Stomach smooth muscle (tissue), 2 donors: ENCODE data around the gene DCBLD2.
"Not testable (repeated sequence)": the region's sequence is repeated elsewhere in the genome, so short reads cannot be mapped to it uniquely, and the experiment has no call there.

Experiments
- H3K27ac ChIP-seq: one replicate; pipeline ENCODE4 v1.7.0; 2013; ENCODE audit warnings: mild to moderate bottlenecking, low read length, inconsistent platforms
- H3K27me3 ChIP-seq, 2 donors: one replicate each; pipeline ENCODE4 v1.7.0; 2013; ENCODE audit warnings: low read length in 2 of 2; ENCODE audit not compliant: insufficient read depth in 2 of 2, control insufficient read depth in 1 of 2
- H3K36me3 ChIP-seq, 2 donors: one replicate each; pipeline ENCODE4 v1.7.0; 2013; ENCODE audit warnings: low read length in 2 of 2; ENCODE audit not compliant: control insufficient read depth in 2 of 2, insufficient read depth in 2 of 2
- H3K4me1 ChIP-seq: one replicate; pipeline ENCODE4 v1.7.0; 2013; ENCODE audit warnings: low read length; ENCODE audit not compliant: control insufficient read depth, insufficient read depth
- H3K4me3 ChIP-seq, 2 donors: one replicate each; pipeline ENCODE4 v1.7.0; 2013; ENCODE audit warnings: low read length in 2 of 2
- H3K9ac ChIP-seq, 2 donors: one replicate each; pipeline ENCODE4 v1.7.0; 2013; ENCODE audit warnings: low read length in 2 of 2, mild to moderate bottlenecking in 1 of 2
- H3K9me3 ChIP-seq, 2 donors: one replicate each; pipeline ENCODE4 v1.7.0; 2013; ENCODE audit warnings: low read length in 2 of 2; ENCODE audit not compliant: control insufficient read depth in 2 of 2
- donor health status: healthy.
- donor health status: Pancreatic carcinoma.

The DCBLD2 gene

DNA sequence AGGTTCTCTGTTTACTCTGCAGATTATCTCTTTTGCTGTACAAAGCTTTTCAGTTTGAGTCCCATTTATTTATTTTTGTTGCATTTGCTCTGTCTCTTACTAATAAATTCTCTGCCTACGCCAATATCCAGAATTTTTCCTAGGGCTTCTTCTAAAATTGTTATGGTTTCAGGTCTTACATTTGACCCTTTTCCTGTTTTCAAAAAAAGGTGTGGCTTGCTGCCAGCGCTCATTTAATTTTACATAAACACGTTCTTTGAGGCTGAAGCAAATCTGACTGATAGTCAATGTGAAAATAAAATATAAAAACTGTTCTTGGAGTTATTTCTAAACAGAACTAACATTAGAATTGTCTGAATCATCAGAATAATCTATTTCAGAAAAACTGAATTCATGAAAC lies 32.1 kb downstream of the DCBLD2 start:
- Histone ChIP-seq H3K9ac (no peak overlapping the region), H3K36me3 (peaks cover 0 to 2% of the 10 kb centered on the region in 2 donors), H3K27me3 (no peaks in the 10 kb centered on the region), H3K27ac (no peak overlapping the region), H3K4me3 (no peak overlapping the region), H3K9me3 (no peaks in the 10 kb centered on the region), H3K4me1 (no peaks in the 10 kb centered on the region)

GRCh38 chr3:98857971-98858370 lies 43.5 kb downstream of the DCBLD2 start:
- H3K9ac ChIP-seq, H3K36me3 ChIP-seq, H3K4me3 ChIP-seq, H3K4me1 ChIP-seq, H3K27ac ChIP-seq, H3K27me3 ChIP-seq, H3K9me3 ChIP-seq: not testable (repeated sequence)

DNA sequence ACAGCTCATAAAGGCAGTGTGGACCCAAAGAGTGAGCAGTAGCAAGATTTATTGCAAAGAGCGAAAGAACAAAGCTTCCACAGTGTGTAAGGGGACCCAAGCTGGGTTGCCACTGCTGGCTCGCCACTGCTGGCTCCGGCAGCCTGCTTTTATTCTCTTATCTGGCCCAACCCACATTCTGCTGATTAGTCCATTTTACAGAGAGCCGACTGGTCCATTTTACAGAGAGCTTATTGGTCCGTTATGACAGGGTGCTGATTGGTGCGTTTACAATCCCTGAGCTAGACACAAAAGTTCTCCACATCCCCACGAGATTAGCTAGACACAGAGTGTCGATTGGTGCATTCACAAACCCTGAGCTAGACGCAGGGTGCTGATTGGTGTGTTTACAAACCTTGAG lies 44.2 kb downstream of the DCBLD2 start:
- not testable (repeated sequence) for H3K9ac ChIP-seq, H3K4me1 ChIP-seq, H3K27me3 ChIP-seq, H3K36me3 ChIP-seq, H3K27ac ChIP-seq, H3K9me3 ChIP-seq, H3K4me3 ChIP-seq

DNA sequence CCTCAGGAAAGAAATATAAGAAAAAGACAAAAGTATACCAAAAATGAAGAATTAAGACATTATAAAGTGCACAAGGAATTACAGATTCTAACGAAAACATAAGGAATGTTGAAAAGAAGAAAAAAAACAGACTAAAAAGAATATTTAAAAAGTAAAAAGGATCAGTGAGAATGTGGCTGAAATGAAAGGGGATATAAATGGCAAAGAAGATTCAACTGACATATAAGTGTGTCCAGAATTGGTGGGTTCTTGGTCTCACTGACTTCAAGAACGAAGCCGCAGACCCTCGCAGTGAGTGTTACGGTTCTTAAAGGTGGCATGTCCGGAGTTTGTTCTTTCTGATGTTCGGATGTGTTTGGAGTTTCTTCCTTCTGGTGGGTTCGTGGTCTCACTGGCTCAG lies 44.8 kb downstream of the DCBLD2 start:
- no peak overlapping the region for H3K27ac ChIP-seq

DNA sequence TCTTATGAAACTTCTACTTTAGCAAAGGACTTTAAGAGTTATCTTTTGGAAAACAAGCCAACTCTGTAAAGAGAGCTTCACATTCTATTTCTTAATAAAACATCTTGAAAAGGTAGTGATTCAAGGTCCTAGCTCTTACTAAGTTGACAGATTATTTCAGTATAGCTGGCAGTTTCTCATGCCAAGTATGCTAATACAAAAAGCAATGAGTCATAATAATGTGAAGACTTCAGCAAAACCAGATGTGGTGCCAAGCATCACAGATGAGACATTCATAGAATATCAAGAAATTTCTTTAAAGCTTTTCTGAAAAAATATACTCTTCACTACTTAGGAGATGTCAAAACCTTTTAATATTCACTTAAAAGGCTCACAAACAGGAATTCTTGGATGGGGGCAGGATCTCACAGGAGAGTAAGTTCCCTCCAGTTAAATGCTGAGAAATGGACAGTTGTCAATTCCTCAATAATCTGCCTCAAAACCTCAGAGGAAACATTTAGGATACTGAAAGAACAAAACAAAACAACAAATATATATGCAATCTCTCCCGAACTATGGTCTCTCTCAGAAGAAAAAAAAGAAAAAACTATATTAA lies 45.6 kb downstream of the DCBLD2 start:
- H3K9ac ChIP-seq: no peak overlapping the region
- no peak overlapping the region for H3K27ac ChIP-seq
- no peaks in the 10 kb centered on the region for H3K4me1 ChIP-seq
- no peaks in the 10 kb centered on the region for H3K36me3 ChIP-seq
- no peaks in the 10 kb centered on the region for H3K27me3 ChIP-seq
- no peak overlapping the region for H3K4me3 ChIP-seq
- H3K9me3 ChIP-seq: peaks cover 2 to 5% of the 10 kb centered on the region in 2 donors

More for the DNA sequence above, 44.8 kb downstream of the DCBLD2 start:
- Histone ChIP-seq H3K9me3 (peaks cover 2 to 5% of the 10 kb centered on the region in 2 donors), H3K4me1 (no peaks in the 10 kb centered on the region), H3K27me3 (no peaks in the 10 kb centered on the region), H3K4me3 (no peak overlapping the region), H3K36me3 (no peaks in the 10 kb centered on the region), H3K9ac (no peak overlapping the region)

- Histone ChIP-seq H3K36me3 (peaks cover 2 to 5% of the 10 kb centered on the region in 2 donors), H3K27me3 (no peaks in the 10 kb centered on the region), H3K9me3 (no peaks in the 10 kb centered on the region), H3K4me1 (no peaks in the 10 kb centered on the region), H3K9ac (no peak overlapping the region), H3K4me3 (no peak overlapping the region), H3K27ac (no peak overlapping the region)
Measured at GRCh38 chr3:98848108-98848507, 53.4 kb downstream of the DCBLD2 start.

- no peaks in the 10 kb centered on the region for H3K9me3 ChIP-seq
- H3K4me1 ChIP-seq: no peaks in the 10 kb centered on the region
- no peaks in the 10 kb centered on the region for H3K27me3 ChIP-seq
- H3K4me3 ChIP-seq: no peak overlapping the region
- H3K36me3 ChIP-seq: peaks cover 2 to 5% of the 10 kb centered on the region in 2 donors
- H3K27ac ChIP-seq: no peak overlapping the region
- H3K9ac ChIP-seq: no peak overlapping the region
Measured at GRCh38 chr3:98846101-98846500, 55.4 kb downstream of the DCBLD2 start.

GRCh38 chr3:98843266-98843959 lies 58.1 kb downstream of the DCBLD2 start:
- Histone ChIP-seq H3K27me3 (no peaks in the 10 kb centered on the region), H3K9me3 (no peaks in the 10 kb centered on the region), H3K4me1 (no peaks in the 10 kb centered on the region), H3K4me3 (no peak overlapping the region), H3K9ac (no peak overlapping the region), H3K36me3 (peaks cover 4% of the 10 kb centered on the region in 2 donors), H3K27ac (no peak overlapping the region)

DNA sequence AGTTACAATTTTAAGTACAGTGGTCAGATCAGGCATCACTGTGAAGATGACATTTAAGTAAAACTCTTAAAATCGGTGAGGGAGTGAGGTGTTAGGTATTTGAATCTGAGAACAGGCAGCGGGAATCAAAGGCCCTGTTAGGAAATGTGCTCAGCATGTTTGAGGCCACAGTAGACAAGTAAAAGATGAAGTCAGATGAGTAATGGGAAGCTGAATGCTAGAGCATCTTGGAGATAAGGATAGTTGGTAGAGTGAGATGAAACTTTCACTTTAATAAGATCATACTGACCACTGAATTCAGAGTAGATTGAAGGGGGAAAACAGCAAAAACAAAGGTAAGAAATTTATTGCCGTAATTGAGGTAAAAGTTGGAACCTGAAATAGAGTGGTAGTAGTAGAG lies 61.6 kb downstream of the DCBLD2 start:
- Histone ChIP-seq H3K9ac (no peak overlapping the region), H3K27ac (no peak overlapping the region), H3K4me1 (no peaks in the 10 kb centered on the region), H3K36me3 (peaks cover 0 to 3% of the 10 kb centered on the region in 2 donors), H3K27me3 (no peaks in the 10 kb centered on the region), H3K9me3 (no peaks in the 10 kb centered on the region), H3K4me3 (no peak overlapping the region)

DNA sequence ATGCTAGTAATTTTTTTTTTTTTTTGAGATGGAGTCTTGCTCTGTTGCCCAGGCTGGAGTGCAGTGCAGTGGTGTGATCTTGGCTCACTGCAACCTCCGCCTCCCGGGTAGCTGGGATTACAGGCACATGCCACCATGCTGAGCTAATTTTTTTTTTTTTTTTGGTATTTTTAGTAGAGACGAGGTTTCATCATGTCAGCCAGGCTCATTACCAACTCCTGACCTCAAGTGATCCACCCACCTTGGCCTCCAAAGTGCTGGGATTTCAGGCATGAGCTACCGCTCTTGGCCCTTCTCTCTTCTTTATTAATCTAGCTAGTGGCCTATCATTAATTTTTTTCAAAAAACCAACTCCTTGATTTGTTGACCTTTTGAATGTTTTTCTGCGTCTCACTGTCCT lies 70.4 kb downstream of the DCBLD2 start:
- H3K9me3 ChIP-seq, H3K27ac ChIP-seq, H3K27me3 ChIP-seq, H3K9ac ChIP-seq, H3K4me1 ChIP-seq, H3K4me3 ChIP-seq, H3K36me3 ChIP-seq: not testable (repeated sequence)

DNA sequence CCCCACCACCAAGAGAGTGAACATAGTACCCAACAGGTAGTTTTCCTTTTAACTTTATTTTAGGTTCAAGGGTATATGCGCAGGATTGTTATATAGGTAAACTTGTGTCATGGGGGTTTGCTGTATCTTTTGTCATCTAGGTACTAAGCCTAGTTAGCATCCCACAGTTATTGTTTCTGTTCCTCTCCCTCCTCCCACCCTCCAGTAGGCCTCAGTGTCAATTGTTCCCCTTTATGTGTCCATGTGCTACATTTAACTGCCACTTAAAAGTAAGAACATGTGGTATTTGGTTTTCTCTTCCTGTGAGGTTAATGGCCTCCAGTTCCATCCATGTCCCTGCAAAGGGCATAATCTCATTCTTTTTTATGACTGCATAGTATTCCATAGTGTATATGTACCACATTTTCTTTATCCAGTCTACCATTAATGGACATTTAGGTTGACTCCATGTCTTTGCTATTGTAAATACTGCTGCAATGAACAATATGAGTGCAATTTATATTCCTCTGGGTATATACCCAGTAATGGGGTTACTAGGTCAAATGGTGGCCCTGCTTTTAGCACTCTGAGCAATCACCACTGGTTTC lies 72.2 kb downstream of the DCBLD2 start:
- Histone ChIP-seq H3K9me3 (no peaks in the 10 kb centered on the region), H3K4me3 (no peak overlapping the region), H3K9ac (no peak overlapping the region), H3K4me1 (no peaks in the 10 kb centered on the region), H3K27ac (no peak overlapping the region), H3K27me3 (no peaks in the 10 kb centered on the region), H3K36me3 (no peaks in the 10 kb centered on the region)
